K562 (cell line): ENCODE measurements around the gene TRAPPC2L. TPM values are rescaled to one million over a fixed set of nuclear protein-coding genes. Genes with fewer than 3 reads are reported as not detected.

Experiments
- BCL6 ChIP-seq: fragments of 250-450 bp; sonication (Bioruptor Pico); IDR thresholded peaks from 2 replicates; pipeline ENCODE4 v1.4.0; 2020
- FOXJ3 ChIP-seq: sonication (generic); formaldehyde crosslinking; IDR thresholded peaks from 2 replicates; pipeline ENCODE4 v1.4.0; 2020; ENCODE audit warnings: mild to moderate bottlenecking, missing genetic modification reagents
- GABPA ChIP-seq: fragments of 200-800 bp; sonication (Bioruptor generic); conservative IDR thresholded peaks from 2 replicates; pipeline ENCODE4 v1.6.1; 2016; ENCODE audit warnings: low read depth, missing genetic modification characterization, missing compliant biosample characterization
- GATAD2B ChIP-seq: fragments of 450-650 bp; IDR thresholded peaks from 2 replicates; pipeline ENCODE4 v1.6.1; 2017; ENCODE audit warnings: mild to moderate bottlenecking, borderline replicate concordance
- NCOA2 ChIP-seq, 2 experiments: fragments of 450-650 bp; IDR thresholded peaks; 2 replicates each; pipeline ENCODE4 v1.6.1; 2018; ENCODE audit warnings: mild to moderate bottlenecking in 2 of 2, moderate library complexity in 1 of 2; ENCODE audit not compliant: partially characterized antibody in 2 of 2
- NR2C1 ChIP-seq, 2 experiments: fragments of 450-650 bp; IDR thresholded peaks; 2 replicates each; pipeline ENCODE4 v1.6.1; 2017; ENCODE audit warnings: mild to moderate bottlenecking in 2 of 2, antibody characterized with exemption in 1 of 2, inconsistent platforms in 1 of 2, missing compliant biosample characterization in 1 of 2, missing genetic modification characterization in 1 of 2
- SRSF3 ChIP-seq: fragments of 200-400 bp; formaldehyde crosslinking; IDR thresholded peaks from 2 replicates; pipeline ENCODE4 v1.6.1; 2016; ENCODE audit warnings: mild to moderate bottlenecking, low read length, moderate library complexity; ENCODE audit not compliant: insufficient read depth
- polyA plus RNA-seq, 8 experiments: library from polyadenylated mRNA; depleted of rRNA in 4 of 8; stranded (reverse) in 5 of 8; unstranded in 3 of 8; fragments of >200 nt; fragmentation: Nextera tagmentation in 2 of 8; fragmentation: Illumina TruSeq in 1 of 8; extraction: Ambion mirVana in 2 of 8; extraction: Trizol in 1 of 8; gene quantifications; 2 replicates each; pipeline versions ENCODE4 v1.2.1 to v1.2.3, GENCODE V29; 2011 to 2014; ENCODE audit warnings: inconsistent platforms in 1 of 8, missing spikeins in 1 of 8
- total RNA-seq, 7 experiments: library from RNA; depleted of rRNA in 6 of 7; stranded (reverse); fragments of >200 nt in 6 of 7; fragmentation: Illumina TruSeq in 2 of 7; extraction: Trizol in 2 of 7; gene quantifications; 2 replicates each; pipeline versions ENCODE4 v1.2.1 to v1.2.3, GENCODE V29; 2011 to 2021; ENCODE audit warnings: low replicate concordance in 1 of 7
- TF ChIP-seq, protein P1 (sequence below): sonication (generic); formaldehyde crosslinking; IDR thresholded peaks from 2 replicates; pipeline ENCODE4 v1.8.1; 2023; ENCODE audit warnings: mild to moderate bottlenecking, missing genetic modification reagents
- TF ChIP-seq, protein P2 (sequence below): fragments of 250-450 bp; sonication (Bioruptor Pico); IDR thresholded peaks from 2 replicates; pipeline ENCODE4 v1.4.0; 2020; ENCODE audit warnings: mild to moderate bottlenecking, moderate library complexity
- TF ChIP-seq, protein P3 (sequence below): fragments of 250-450 bp; sonication (Bioruptor Pico); IDR thresholded peaks from 2 replicates; pipeline ENCODE4 v1.5.0; 2021; ENCODE audit warnings: mild to moderate bottlenecking, moderate library complexity
- TF ChIP-seq, protein P4 (sequence below): sonication (generic); formaldehyde crosslinking; IDR thresholded peaks from 2 replicates; pipeline ENCODE4 v1.8.1; 2023; ENCODE audit warnings: mild to moderate bottlenecking, missing genetic modification reagents
- TF ChIP-seq, protein P5 (sequence below): sonication (generic); formaldehyde crosslinking; IDR thresholded peaks from 2 replicates; pipeline ENCODE4 v1.8.1; 2023; ENCODE audit warnings: mild to moderate bottlenecking, missing genetic modification reagents

TRAPPC2L gene
- total and polyA plus RNA-seq, 9 of the 15 experiments (the other 6 are each of a cell fraction or from before 2014, with no cell fraction given) = 60.4 to 398 (median 97.5) TPM

DNA sequence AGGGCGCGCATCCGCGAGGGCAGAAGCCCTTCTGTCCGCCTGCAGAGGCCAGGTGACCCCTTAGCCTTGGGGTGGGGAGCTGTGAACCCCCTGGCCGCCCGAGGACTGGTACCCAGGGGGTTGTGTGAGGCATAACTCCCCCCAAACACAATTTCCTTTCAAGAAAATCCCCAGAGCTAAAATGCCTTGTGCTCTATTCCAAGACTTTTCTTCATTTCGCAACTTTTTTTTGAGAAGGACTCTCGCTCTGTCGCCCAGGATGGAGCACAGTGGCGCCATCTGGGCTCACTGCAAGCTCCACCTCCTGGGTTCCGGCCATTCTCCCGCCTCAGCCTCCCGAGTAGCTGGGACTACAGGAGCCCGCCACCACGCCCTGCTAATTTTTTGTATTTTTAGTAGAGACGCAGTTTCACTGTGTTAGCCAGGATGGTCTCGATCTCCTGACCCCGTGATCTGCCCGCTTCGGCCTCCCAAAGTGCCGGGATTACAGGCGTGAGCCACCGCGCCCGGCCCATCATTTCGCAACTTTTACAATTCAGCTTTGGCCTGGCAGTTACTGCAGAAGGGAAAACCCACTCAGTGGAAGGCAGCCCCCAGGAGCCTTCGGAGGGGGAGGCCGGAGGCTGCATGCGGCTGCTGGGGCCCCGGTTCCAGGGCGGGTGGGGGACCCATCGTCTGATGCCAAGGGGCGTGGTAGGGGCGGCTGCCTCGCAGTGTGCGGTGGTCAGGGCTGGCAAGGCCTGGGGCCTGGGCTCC, 44.2 kb upstream of the TRAPPC2L start (continued):
- TF ChIP-seq, protein P1, sequence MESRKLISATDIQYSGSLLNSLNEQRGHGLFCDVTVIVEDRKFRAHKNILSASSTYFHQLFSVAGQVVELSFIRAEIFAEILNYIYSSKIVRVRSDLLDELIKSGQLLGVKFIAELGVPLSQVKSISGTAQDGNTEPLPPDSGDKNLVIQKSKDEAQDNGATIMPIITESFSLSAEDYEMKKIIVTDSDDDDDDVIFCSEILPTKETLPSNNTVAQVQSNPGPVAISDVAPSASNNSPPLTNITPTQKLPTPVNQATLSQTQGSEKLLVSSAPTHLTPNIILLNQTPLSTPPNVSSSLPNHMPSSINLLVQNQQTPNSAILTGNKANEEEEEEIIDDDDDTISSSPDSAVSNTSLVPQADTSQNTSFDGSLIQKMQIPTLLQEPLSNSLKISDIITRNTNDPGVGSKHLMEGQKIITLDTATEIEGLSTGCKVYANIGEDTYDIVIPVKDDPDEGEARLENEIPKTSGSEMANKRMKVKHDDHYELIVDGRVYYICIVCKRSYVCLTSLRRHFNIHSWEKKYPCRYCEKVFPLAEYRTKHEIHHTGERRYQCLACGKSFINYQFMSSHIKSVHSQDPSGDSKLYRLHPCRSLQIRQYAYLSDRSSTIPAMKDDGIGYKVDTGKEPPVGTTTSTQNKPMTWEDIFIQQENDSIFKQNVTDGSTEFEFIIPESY (CRISPR knock-in tag) = no peak
- TF ChIP-seq, protein P2, sequence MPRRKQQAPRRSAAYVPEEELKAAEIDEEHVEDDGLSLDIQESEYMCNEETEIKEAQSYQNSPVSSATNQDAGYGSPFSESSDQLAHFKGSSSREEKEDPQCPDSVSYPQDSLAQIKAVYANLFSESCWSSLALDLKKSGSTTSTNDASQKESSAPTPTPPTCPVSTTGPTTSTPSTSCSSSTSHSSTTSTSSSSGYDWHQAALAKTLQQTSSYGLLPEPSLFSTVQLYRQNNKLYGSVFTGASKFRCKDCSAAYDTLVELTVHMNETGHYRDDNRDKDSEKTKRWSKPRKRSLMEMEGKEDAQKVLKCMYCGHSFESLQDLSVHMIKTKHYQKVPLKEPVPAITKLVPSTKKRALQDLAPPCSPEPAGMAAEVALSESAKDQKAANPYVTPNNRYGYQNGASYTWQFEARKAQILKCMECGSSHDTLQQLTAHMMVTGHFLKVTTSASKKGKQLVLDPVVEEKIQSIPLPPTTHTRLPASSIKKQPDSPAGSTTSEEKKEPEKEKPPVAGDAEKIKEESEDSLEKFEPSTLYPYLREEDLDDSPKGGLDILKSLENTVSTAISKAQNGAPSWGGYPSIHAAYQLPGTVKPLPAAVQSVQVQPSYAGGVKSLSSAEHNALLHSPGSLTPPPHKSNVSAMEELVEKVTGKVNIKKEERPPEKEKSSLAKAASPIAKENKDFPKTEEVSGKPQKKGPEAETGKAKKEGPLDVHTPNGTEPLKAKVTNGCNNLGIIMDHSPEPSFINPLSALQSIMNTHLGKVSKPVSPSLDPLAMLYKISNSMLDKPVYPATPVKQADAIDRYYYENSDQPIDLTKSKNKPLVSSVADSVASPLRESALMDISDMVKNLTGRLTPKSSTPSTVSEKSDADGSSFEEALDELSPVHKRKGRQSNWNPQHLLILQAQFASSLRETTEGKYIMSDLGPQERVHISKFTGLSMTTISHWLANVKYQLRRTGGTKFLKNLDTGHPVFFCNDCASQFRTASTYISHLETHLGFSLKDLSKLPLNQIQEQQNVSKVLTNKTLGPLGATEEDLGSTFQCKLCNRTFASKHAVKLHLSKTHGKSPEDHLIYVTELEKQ = no peak
- no peak for TF ChIP-seq SRSF3
- TF ChIP-seq, protein P3, sequence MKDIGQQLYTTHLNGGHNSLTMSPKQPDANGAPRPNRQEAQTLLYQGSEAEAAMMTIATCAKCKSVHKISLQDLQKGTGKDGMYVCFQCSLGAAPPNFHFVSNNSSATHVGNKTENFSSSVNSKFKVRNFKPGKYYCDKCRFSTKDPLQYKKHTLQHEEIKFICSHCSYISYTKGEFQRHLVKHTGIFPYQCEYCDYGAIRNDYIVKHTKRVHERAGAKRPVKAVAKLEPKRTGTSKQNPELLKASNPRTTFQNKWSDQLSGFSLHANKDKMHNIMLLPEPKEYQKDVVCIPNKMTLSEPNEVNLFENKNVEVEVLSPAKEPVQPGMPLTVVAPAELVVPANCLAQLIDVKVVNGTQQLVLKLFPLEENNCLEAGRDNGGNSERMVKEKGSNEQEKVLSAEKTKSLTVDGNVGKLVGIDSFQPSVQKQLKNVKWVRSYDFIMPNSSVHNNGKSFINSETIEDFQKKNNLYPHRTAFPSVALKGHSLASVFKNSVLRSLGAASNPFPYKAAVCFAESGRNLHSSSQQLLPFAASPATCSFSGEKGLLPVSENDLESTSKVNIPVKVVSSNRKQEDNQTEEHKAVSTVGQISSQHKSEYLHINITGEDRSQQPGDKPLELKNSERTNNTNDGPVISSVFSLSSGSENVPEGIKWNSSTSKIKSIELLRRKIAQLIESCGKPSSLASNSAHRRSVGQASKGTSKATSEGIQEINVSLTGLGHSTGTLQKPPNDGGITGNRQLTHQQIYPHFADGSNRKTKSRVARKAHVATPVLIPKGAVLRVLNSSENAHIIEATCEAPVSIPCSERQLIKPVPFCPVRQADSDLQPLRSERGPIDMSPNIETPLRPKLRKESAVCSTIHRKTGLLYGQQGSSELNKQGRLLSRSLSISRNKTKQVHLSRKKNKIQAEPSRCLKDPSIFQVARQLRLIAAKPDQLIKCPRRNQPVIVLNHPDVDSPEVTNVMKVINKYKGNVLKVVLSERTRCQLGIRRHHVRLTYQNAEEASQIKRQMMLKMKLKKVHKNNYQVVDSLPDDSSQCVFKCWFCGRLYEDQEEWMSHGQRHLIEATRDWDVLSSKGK = no peak
- TF ChIP-seq, protein P4, sequence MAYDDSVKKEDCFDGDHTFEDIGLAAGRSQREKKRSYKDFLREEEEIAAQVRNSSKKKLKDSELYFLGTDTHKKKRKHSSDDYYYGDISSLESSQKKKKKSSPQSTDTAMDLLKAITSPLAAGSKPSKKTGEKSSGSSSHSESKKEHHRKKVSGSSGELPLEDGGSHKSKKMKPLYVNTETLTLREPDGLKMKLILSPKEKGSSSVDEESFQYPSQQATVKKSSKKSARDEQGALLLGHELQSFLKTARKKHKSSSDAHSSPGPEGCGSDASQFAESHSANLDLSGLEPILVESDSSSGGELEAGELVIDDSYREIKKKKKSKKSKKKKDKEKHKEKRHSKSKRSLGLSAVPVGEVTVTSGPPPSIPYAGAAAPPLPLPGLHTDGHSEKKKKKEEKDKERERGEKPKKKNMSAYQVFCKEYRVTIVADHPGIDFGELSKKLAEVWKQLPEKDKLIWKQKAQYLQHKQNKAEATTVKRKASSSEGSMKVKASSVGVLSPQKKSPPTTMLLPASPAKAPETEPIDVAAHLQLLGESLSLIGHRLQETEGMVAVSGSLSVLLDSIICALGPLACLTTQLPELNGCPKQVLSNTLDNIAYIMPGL (CRISPR knock-in tag) = no peak
- TF ChIP-seq NR2C1 (IDR thresholded peaks at IDR 0.05) = no peak
- no peak for TF ChIP-seq NR2C1 (tag; IDR thresholded peaks at IDR 0.05)
- peak; percentile 52; the same call in 1 of the 2 replicates for TF ChIP-seq GABPA (tag)
- TF ChIP-seq BCL6 = no peak
- TF ChIP-seq NCOA2 (IDR thresholded peaks at IDR 0.05; ENCODE audit: partially characterized antibody in 2 of 2) = no peak
- no peak for TF ChIP-seq GATAD2B
- TF ChIP-seq, protein P5, sequence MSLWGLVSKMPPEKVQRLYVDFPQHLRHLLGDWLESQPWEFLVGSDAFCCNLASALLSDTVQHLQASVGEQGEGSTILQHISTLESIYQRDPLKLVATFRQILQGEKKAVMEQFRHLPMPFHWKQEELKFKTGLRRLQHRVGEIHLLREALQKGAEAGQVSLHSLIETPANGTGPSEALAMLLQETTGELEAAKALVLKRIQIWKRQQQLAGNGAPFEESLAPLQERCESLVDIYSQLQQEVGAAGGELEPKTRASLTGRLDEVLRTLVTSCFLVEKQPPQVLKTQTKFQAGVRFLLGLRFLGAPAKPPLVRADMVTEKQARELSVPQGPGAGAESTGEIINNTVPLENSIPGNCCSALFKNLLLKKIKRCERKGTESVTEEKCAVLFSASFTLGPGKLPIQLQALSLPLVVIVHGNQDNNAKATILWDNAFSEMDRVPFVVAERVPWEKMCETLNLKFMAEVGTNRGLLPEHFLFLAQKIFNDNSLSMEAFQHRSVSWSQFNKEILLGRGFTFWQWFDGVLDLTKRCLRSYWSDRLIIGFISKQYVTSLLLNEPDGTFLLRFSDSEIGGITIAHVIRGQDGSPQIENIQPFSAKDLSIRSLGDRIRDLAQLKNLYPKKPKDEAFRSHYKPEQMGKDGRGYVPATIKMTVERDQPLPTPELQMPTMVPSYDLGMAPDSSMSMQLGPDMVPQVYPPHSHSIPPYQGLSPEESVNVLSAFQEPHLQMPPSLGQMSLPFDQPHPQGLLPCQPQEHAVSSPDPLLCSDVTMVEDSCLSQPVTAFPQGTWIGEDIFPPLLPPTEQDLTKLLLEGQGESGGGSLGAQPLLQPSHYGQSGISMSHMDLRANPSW (CRISPR knock-in tag) = no peak
- no peak for TF ChIP-seq FOXJ3 (CRISPR knock-in tag)
